ENCODE data around the gene TCF25. TPM values are rescaled to one million over a fixed set of nuclear protein-coding genes. Genes with fewer than 3 reads are reported as not detected.
A peak's percentile ranks its signal among the peaks of the same experiment; 100 is the strongest.

Gene TCF25
- total and polyA plus RNA-seq, 8 donors, result 147 to 189 (median 160) TPM

GRCh38 chr16:89827383-89828198 lies 45.8 kb upstream of the TCF25 start:
- peak overlapping the region; percentile 31 to 48 for H3K4me3 ChIP-seq
- no peaks in the 10 kb centered on the region for H3K9me3 ChIP-seq
- H3K36me3 ChIP-seq, result no peaks in the 10 kb centered on the region
- peaks cover 0 to 29% of the 10 kb centered on the region in 2 donors for H3K27me3 ChIP-seq
- ATAC-seq (peak; percentile 65), DNase-seq (peak in 2 of 4 donors; percentile 66 to 80)
- peaks cover 0 to 21% of the 10 kb centered on the region in 2 donors for H3K4me1 ChIP-seq
- intact Hi-C loops (cut with DNase I), result no loop called here
- H3K27ac ChIP-seq, result peak overlapping the region; percentile 50 to 53
- no peak for TF ChIP-seq CTCF (IDR thresholded peaks at IDR 0.05)

DNA sequence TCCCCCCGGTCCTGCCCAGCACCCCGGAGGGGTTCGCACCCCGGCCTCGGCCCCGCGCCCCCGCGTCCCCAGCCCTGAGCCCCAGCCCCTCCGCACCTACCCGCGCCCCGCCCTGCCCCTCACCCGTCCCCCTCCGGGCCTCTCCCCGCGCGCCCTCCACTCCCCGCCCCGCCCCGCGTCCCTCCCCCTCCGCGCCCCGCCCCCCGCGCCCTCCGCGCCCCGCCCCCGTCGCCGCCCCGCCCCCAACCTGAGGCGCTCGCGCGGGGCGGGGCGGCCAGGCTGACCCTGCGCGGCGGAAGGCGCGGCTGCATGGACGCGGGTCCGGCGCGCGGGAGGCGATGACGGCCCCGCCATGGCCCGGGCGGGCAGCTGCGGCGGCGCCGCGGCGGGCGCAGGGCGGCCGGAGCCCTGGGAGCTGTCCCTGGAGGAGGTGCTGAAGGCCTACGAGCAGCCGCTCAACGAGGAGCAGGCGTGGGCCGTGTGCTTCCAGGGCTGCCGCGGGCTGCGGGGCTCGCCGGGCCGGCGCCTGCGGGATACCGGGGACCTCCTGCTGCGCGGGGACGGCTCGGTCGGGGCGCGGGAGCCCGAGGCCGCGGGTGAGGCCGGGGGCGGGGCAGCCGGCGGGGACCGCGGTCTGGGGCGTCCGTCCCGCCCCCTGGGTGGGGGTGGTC lies 45.1 kb upstream of the TCF25 start, which contains the start of gene SPIRE2:
SPIRE2 (plus strand) TSS at position 277 of the 671 bp plus-strand sequence; CDS start at position 353, 76 bp downstream.
- DNase-seq (peak; percentile 69 to 88 (median 84)), ATAC-seq (peak; percentile 72)
- H3K27ac ChIP-seq, result peak within 1 kb of the TSS; percentile 50 to 53
- intact Hi-C loops (cut with DNase I), result no loop called here
- peaks cover 0 to 29% of the 10 kb centered on the region in 2 donors for H3K27me3 ChIP-seq
- no peaks in the 10 kb centered on the region for H3K9me3 ChIP-seq
- no peak for TF ChIP-seq CTCF (IDR thresholded peaks at IDR 0.05)
- no peaks in the 10 kb centered on the region for H3K36me3 ChIP-seq
- H3K4me3 ChIP-seq, result peak within 1 kb of the TSS; percentile 31 to 48
- peaks cover 0 to 21% of the 10 kb centered on the region in 2 donors for H3K4me1 ChIP-seq

DNA sequence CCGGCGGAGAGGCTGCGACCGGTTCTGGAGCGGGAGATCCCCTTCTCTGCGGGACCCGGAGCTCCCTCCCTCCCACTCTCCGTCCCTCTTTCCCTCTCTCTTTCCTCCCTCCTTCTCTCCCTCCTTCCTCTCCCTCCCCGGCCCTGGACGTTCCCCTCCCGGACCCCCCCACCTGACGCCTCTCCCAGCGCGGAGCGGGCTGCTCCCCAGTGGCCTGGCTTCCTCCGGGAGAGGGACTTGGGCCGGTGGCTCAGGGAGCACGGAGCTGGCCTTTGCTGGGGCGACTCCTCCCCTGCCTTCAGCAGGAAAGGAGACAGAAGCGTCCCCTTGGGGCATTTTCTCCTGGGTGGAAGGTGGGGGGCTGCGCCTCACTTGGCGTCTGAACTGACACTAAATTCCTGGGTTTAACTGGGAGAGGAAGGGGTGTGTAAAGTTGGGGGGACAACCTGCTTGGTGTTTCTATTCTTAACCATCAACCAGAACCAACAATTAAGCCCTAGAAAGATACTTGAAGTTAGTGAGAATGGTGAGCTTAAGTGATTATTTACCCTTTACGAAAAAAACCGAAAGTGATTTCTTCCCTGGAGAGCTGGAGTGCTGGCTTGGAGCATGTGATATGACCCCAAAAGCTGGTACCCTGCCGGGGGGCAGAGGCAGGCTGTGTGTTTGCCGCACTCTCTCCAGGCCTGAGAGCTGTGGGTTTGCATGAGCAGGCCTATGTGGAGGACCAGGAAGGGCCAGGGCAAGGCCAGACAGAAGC lies 44.3 kb upstream of the TCF25 start:
- peaks cover 0 to 29% of the 10 kb centered on the region in 2 donors for H3K27me3 ChIP-seq
- peak overlapping the region; percentile 28 to 45 for H3K4me3 ChIP-seq
- intact Hi-C loops (cut with DNase I), result no loop called here
- H3K36me3 ChIP-seq, result no peaks in the 10 kb centered on the region
- H3K27ac ChIP-seq, result peak overlapping the region in 1 of 2 donors; percentile 13
- no peak for TF ChIP-seq CTCF (IDR thresholded peaks at IDR 0.05)
- ATAC-seq (peak; percentile 3), DNase-seq (peak in 1 of 4 donors; percentile 26)
- peaks cover 0 to 21% of the 10 kb centered on the region in 2 donors for H3K4me1 ChIP-seq
- no peaks in the 10 kb centered on the region for H3K9me3 ChIP-seq

GRCh38 chr16:89829630-89830437 lies 43.6 kb upstream of the TCF25 start:
- Histone ChIP-seq H3K4me3 (no peak overlapping the region), H3K9me3 (no peaks in the 10 kb centered on the region), H3K27me3 (peaks cover 0 to 29% of the 10 kb centered on the region in 2 donors), H3K27ac (no peak overlapping the region), H3K36me3 (no peaks in the 10 kb centered on the region), H3K4me1 (peaks cover 0 to 21% of the 10 kb centered on the region in 2 donors)
- no peak for ATAC-seq
- TF ChIP-seq CTCF (IDR thresholded peaks at IDR 0.05), result no peak
- no peak for DNase-seq
- intact Hi-C loops (cut with DNase I), result no loop called here
